ENCODE results near the gene TMC8. TPM values are rescaled to one million over a fixed set of nuclear protein-coding genes. Genes with fewer than 3 reads are reported as not detected.

The TMC8 gene
- total RNA-seq, 1 experiment from 2014 or later = 4.6 TPM

DNA sequence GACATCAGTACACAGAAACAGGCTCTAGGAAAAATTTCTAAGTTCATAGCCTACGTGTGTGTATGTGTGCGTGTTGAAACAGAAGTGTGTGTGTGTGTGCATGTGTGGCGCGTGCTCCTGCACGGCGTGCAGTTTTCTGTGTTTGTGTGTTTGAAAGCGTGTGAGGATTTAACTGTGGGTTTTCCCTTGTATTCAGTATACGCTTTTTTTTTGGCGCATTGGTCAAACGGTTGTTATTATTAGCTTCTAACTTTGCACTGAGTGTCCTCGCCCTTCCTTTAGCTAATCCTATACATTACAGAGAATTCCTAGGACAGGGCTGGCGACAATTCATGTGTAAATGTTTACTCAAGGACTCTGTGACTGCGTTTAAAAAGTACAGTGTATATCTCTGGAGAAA is 25.0 kb upstream of the TMC8 start:
- H3K4me3 ChIP-seq (ENCODE audit: low read length) = no peak overlapping the region
- H3K27ac ChIP-seq (ENCODE audit: low read length) = no peak overlapping the region
- no peak overlapping the region for H3K4me2 ChIP-seq (ENCODE audit: low read length)
- no peaks in the 10 kb centered on the region for H3F3A ChIP-seq (ENCODE audit: low read length, unreplicated experiment)
- no peaks in the 10 kb centered on the region for H4K20me1 ChIP-seq (ENCODE audit: low read length)
- no peaks in the 10 kb centered on the region for H3K79me2 ChIP-seq (ENCODE audit: low read length)
- ATAC-seq (peak; percentile 63), DNase-seq (no peak)
- POLR2A ChIA-PET (ENCODE audit: unreplicated experiment) = interaction anchor here (0.6 kb wide), 2 partner anchors 82 to 1929 kb away, joined by 5 to 15 read pairs; partner anchors contain the start of genes AFMID and TK1
- no peaks in the 10 kb centered on the region for H3K9me3 ChIP-seq (ENCODE audit: low read length)
- H3K9me2 ChIP-seq (replicated peaks; ENCODE audit: low read length) = no peaks in the 10 kb centered on the region
- no peaks in the 10 kb centered on the region for H3K27me3 ChIP-seq (ENCODE audit: low read length)
- CTCF ChIA-PET = no interaction called here
- TF ChIP-seq EZH2phosphoT487 (IDR thresholded peaks at IDR 0.05; ENCODE audit: borderline replicate concordance, low read length) (no peak), EZH2 (IDR thresholded peaks at IDR 0.05; ENCODE audit: low read length, unreplicated experiment) (no peak)
- TF ChIP-seq, protein P1, sequence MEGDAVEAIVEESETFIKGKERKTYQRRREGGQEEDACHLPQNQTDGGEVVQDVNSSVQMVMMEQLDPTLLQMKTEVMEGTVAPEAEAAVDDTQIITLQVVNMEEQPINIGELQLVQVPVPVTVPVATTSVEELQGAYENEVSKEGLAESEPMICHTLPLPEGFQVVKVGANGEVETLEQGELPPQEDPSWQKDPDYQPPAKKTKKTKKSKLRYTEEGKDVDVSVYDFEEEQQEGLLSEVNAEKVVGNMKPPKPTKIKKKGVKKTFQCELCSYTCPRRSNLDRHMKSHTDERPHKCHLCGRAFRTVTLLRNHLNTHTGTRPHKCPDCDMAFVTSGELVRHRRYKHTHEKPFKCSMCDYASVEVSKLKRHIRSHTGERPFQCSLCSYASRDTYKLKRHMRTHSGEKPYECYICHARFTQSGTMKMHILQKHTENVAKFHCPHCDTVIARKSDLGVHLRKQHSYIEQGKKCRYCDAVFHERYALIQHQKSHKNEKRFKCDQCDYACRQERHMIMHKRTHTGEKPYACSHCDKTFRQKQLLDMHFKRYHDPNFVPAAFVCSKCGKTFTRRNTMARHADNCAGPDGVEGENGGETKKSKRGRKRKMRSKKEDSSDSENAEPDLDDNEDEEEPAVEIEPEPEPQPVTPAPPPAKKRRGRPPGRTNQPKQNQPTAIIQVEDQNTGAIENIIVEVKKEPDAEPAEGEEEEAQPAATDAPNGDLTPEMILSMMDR (conservative IDR thresholded peaks at IDR 0.05; ENCODE audit: low read depth, low read length) = no peak
- H2AFZ ChIP-seq (ENCODE audit: low read length) = no peak overlapping the region
- H3K4me1 ChIP-seq (ENCODE audit: insufficient read depth, low read length) = peaks cover 13% of the 10 kb centered on the region
- no TSS peak for BruUV-seq (replicated peaks)
- H3K9ac ChIP-seq (ENCODE audit: low read length) = no peak overlapping the region
- H3K36me3 ChIP-seq (ENCODE audit: low read depth, low read length) = peaks cover 3% of the 10 kb centered on the region; the same call in 1 of the 2 replicates
- intact Hi-C loops (cut with micrococcal nuclease) = no loop called here

DNA sequence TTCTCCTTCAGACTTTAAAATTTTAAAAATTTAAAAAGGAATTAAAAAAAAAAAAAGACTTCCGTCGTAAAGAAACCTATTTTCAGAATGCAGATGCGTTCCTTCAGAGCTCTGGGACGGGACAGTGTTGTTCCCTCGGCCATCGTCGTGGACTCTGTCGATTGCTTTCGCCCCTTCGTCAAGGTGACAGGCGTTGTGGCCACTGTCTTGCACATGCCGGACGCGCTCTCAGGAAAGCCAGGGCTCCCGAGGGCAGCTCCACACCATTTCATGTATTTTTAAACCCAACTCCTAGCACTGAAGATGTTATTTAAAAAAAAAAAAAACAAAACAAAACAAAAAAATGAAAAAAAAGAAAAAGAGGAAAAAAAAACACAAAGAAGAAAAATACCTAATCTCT is 24.4 kb upstream of the TMC8 start:
- no peak overlapping the region for H3K4me2 ChIP-seq (ENCODE audit: low read length)
- DNase-seq = no peak
- H3K9me3 ChIP-seq (ENCODE audit: low read length) = no peaks in the 10 kb centered on the region
- ChIA-PET CTCF (interaction anchor here (0.6 kb wide), 3 partner anchors 83 to 240 kb away, joined by 3 to 4 read pairs (median 3); no protein-coding TSS in a partner anchor), POLR2A (ENCODE audit: unreplicated experiment) (interaction anchor here (0.6 kb wide), 2 partner anchors 45 to 84 kb away, joined by 9 to 37 read pairs; no protein-coding TSS in a partner anchor)
- H2AFZ ChIP-seq (ENCODE audit: low read length) = no peak overlapping the region
- H3K27me3 ChIP-seq (ENCODE audit: low read length) = no peaks in the 10 kb centered on the region
- no peak overlapping the region for H3K4me3 ChIP-seq (ENCODE audit: low read length)
- ATAC-seq = no peak
- H3K9ac ChIP-seq (ENCODE audit: low read length) = no peak overlapping the region
- H3K27ac ChIP-seq (ENCODE audit: low read length) = no peak overlapping the region
- H3K36me3 ChIP-seq (ENCODE audit: low read depth, low read length) = 0 out of 2 replicates have a peak, but pooled peaks cover 5% of the 10 kb centered on the region
- H3K4me1 ChIP-seq (ENCODE audit: insufficient read depth, low read length) = peaks cover 13% of the 10 kb centered on the region
- H3K9me2 ChIP-seq (replicated peaks; ENCODE audit: low read length) = no peaks in the 10 kb centered on the region
- BruUV-seq (replicated peaks) = no TSS peak
- no peaks in the 10 kb centered on the region for H3F3A ChIP-seq (ENCODE audit: low read length, unreplicated experiment)
- intact Hi-C loops (cut with micrococcal nuclease) = no loop called here
- no peaks in the 10 kb centered on the region for H4K20me1 ChIP-seq (ENCODE audit: low read length)
- TF ChIP-seq, protein P1 (conservative IDR thresholded peaks at IDR 0.05; ENCODE audit: low read depth, low read length) = no peak
- no peaks in the 10 kb centered on the region for H3K79me2 ChIP-seq (ENCODE audit: low read length)

DNA sequence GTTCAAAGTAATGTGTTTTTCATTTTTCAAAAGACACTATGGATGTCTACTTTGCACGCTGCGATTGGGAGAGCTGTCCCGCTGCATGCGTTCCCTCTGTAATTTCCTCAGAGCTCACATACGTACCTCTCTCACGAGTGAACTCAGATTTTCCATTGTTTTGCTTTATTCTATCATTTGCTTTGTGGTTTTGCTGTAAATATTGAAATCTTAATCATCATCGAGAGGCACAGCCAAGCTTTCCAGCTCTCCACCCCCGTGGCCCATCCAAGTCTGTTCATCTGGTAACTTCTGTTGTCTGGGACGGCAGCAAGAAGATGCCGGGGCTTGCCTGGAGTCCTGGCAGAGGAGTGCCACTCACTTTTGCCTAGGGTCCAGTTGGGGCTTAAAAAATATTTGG is 23.1 kb upstream of the TMC8 start:
- BruUV-seq (replicated peaks) = no TSS peak
- ChIA-PET POLR2A (ENCODE audit: unreplicated experiment) (interaction anchor here (0.7 kb wide), 1 partner anchor 919 kb away, joined by 7 read pairs; no protein-coding TSS in a partner anchor), CTCF (no interaction called here)

More for the DNA sequence above, 23.1 kb upstream of the TMC8 start:
- Histone ChIP-seq H3K36me3 (ENCODE audit: low read depth, low read length) (0 out of 2 replicates have a peak, but pooled peaks cover 2% of the 10 kb centered on the region), H2AFZ (ENCODE audit: low read length) (no peak overlapping the region), H3K79me2 (ENCODE audit: low read length) (no peaks in the 10 kb centered on the region), H3F3A (ENCODE audit: low read length, unreplicated experiment) (no peaks in the 10 kb centered on the region), H3K9ac (ENCODE audit: low read length) (no peak overlapping the region), H3K4me1 (ENCODE audit: insufficient read depth, low read length) (peaks cover 13% of the 10 kb centered on the region), H3K4me3 (ENCODE audit: low read length) (no peak overlapping the region), H3K9me3 (ENCODE audit: low read length) (no peaks in the 10 kb centered on the region), H3K4me2 (ENCODE audit: low read length) (peak overlapping the region; percentile 1; the same call in 1 of the 2 replicates), H3K9me2 (replicated peaks; ENCODE audit: low read length) (no peaks in the 10 kb centered on the region), H4K20me1 (ENCODE audit: low read length) (no peaks in the 10 kb centered on the region), H3K27me3 (ENCODE audit: low read length) (no peaks in the 10 kb centered on the region), H3K27ac (ENCODE audit: low read length) (no peak overlapping the region)
- peak; percentile 74 for ATAC-seq
- intact Hi-C loops (cut with micrococcal nuclease) = no loop called here
- peak; percentile 52 for DNase-seq
- TF ChIP-seq EZH2 (IDR thresholded peaks at IDR 0.05; ENCODE audit: low read length, unreplicated experiment) (no peak), EZH2phosphoT487 (IDR thresholded peaks at IDR 0.05; ENCODE audit: borderline replicate concordance, low read length) (no peak)
- TF ChIP-seq, protein P1 (conservative IDR thresholded peaks at IDR 0.05; ENCODE audit: low read depth, low read length) = no peak

Measured in PC-3 (cell line).